Fibroblast of lung (primary cell): ENCODE measurements around the gene XRCC1. TPM values are rescaled to one million over a fixed set of nuclear protein-coding genes. Genes with fewer than 3 reads are reported as not detected.

Source experiments
- DNase-seq, 2 donors: peaks; one replicate each; pipeline versions ENCODE4 v3.0.0 to v3.0.0-alpha.2; 2010; ENCODE audit warnings: low read depth in 2 of 2
- H2AFZ ChIP-seq: 2 replicates; pipeline ENCODE4 v1.5.1; 2012; ENCODE audit warnings: low read length, control low read depth, inconsistent platforms
- H3K27ac ChIP-seq: 2 replicates; pipeline ENCODE4 v1.5.1; 2011; ENCODE audit warnings: low read length, control low read depth; ENCODE audit not compliant: insufficient read depth
- H3K27me3 ChIP-seq: 2 replicates; pipeline ENCODE4 v1.5.1; 2011; ENCODE audit warnings: mild to moderate bottlenecking, low read length; ENCODE audit not compliant: control insufficient read depth, insufficient read depth
- H3K36me3 ChIP-seq: 2 replicates; pipeline ENCODE4 v1.5.1; 2011; ENCODE audit warnings: low read length; ENCODE audit not compliant: control insufficient read depth, insufficient read depth
- H3K4me1 ChIP-seq: 2 replicates; pipeline ENCODE4 v1.5.1; 2011; ENCODE audit warnings: low read length; ENCODE audit not compliant: control insufficient read depth, insufficient read depth; ENCODE audit errors: extremely low read depth
- H3K4me2 ChIP-seq: 2 replicates; pipeline ENCODE4 v1.5.1; 2011; ENCODE audit warnings: low read length, control low read depth; ENCODE audit not compliant: insufficient read depth; ENCODE audit errors: extremely low read depth
- H3K4me3 ChIP-seq, 4 experiments: fragments of 200-600 bp in 1 of 4; sonication (generic) in 1 of 4; replicated peaks in 1 of 4; 2 replicates each; pipeline ENCODE4 v1.5.1; 2011 to 2016; ENCODE audit warnings: low read length in 4 of 4, low read depth in 3 of 4, mild to moderate bottlenecking in 3 of 4, control low read depth in 2 of 4, inconsistent platforms in 1 of 4, mixed read lengths in 1 of 4; ENCODE audit not compliant: insufficient read depth in 1 of 4; ENCODE audit errors: control extremely low read depth in 1 of 4
- H3K79me2 ChIP-seq: 2 replicates; pipeline ENCODE4 v1.5.1; 2012; ENCODE audit warnings: mild to moderate bottlenecking, low read length, inconsistent platforms; ENCODE audit not compliant: control insufficient read depth, insufficient read depth
- H3K9ac ChIP-seq: 2 replicates; pipeline ENCODE4 v1.5.1; 2011; ENCODE audit warnings: mild to moderate bottlenecking, low read length, control low read depth; ENCODE audit not compliant: insufficient read depth
- H3K9me3 ChIP-seq: 2 replicates; pipeline ENCODE4 v1.5.1; 2012; ENCODE audit warnings: low read depth, low read length; ENCODE audit not compliant: control insufficient read depth, insufficient read depth
- H4K20me1 ChIP-seq: 2 replicates; pipeline ENCODE4 v1.5.1; 2011; ENCODE audit warnings: low read length; ENCODE audit not compliant: control insufficient read depth, insufficient read depth; ENCODE audit errors: extremely low read depth
- CTCF ChIP-seq, 2 donors: IDR thresholded peaks in 1 of 2; conservative IDR thresholded peaks in 1 of 2; 1 replicate in 1 of 2; 2 replicates in 1 of 2; pipeline ENCODE4 v1.5.1; 2011 to 2012; ENCODE audit warnings: low read length in 2 of 2, control low read depth in 1 of 2, inconsistent platforms in 1 of 2, low read depth in 1 of 2, mild to moderate bottlenecking in 1 of 2
- EZH2 ChIP-seq: IDR thresholded peaks from 2 replicates; pipeline ENCODE4 v1.5.1; 2012; ENCODE audit warnings: low read length, control low read depth, mild to moderate bottlenecking; ENCODE audit errors: missing control alignments
- polyA plus RNA-seq, 2 donors: library from polyadenylated mRNA; depleted of rRNA in 1 of 2; stranded (reverse) in 1 of 2; unstranded in 1 of 2; fragments of >200 nt; gene quantifications; 2 replicates each; pipeline ENCODE4 v1.2.1, GENCODE V29; 2011 to 2012; ENCODE audit warnings: missing spikeins in 1 of 2
- total RNA-seq: library from RNA; depleted of rRNA; stranded (reverse); fragments of >200 nt; gene quantifications from 2 replicates; pipeline ENCODE4 v1.2.1, GENCODE V29; 2014

XRCC1 gene
- total and polyA plus RNA-seq, 2 donors (not counting 1 experiment from before 2014, with no cell fraction given), result 8.6 to 14.5 TPM

- Histone ChIP-seq H3K9ac (no peak overlapping the region), H3K9me3 (no peaks in the 10 kb centered on the region), H3K4me1 (peaks cover 5% of the 10 kb centered on the region), H3K27me3 (no peaks in the 10 kb centered on the region), H2AFZ (no peak overlapping the region), H3K4me3 (no peak overlapping the region), H3K27ac (no peak overlapping the region), H3K79me2 (no peaks in the 10 kb centered on the region), H3K36me3 (peaks cover 9% of the 10 kb centered on the region), H4K20me1 (no peaks in the 10 kb centered on the region), H3K4me2 (no peak overlapping the region)
- DNase-seq, result no peak
- TF ChIP-seq EZH2 (no peak), CTCF (conservative IDR thresholded peaks at IDR 0.05 in 1 of 2, IDR thresholded peaks at IDR 0.05 in 1 of 2; ENCODE audit: low read depth in 1 of 2, low read length in 2 of 2) (no peak)
Measured at GRCh38 chr19:43498233-43498842, 77.0 kb downstream of the XRCC1 start.

GRCh38 chr19:43496960-43497359 is 78.4 kb downstream of the XRCC1 start:
- Histone ChIP-seq H3K36me3 (peaks cover 9% of the 10 kb centered on the region), H3K27me3 (no peaks in the 10 kb centered on the region), H3K27ac (no peak overlapping the region), H3K4me3 (no peak overlapping the region), H3K9ac (no peak overlapping the region), H3K79me2 (no peaks in the 10 kb centered on the region), H3K4me2 (no peak overlapping the region), H3K4me1 (no peaks in the 10 kb centered on the region), H4K20me1 (no peaks in the 10 kb centered on the region), H3K9me3 (no peaks in the 10 kb centered on the region), H2AFZ (no peak overlapping the region)
- no peak for TF ChIP-seq EZH2
- TF ChIP-seq CTCF (conservative IDR thresholded peaks at IDR 0.05 in 1 of 2, IDR thresholded peaks at IDR 0.05 in 1 of 2; ENCODE audit: low read depth in 1 of 2, low read length in 2 of 2), result no peak
- DNase-seq, result no peak

GRCh38 chr19:43495082-43495481 is 80.2 kb downstream of the XRCC1 start:
- Histone ChIP-seq H3K9me3 (no peaks in the 10 kb centered on the region), H3K27ac (no peak overlapping the region), H3K4me3 (no peak overlapping the region), H3K36me3 (peaks cover 6% of the 10 kb centered on the region), H3K27me3 (no peaks in the 10 kb centered on the region), H3K9ac (no peak overlapping the region), H4K20me1 (no peaks in the 10 kb centered on the region), H3K4me2 (no peak overlapping the region), H3K4me1 (no peaks in the 10 kb centered on the region), H2AFZ (no peak overlapping the region), H3K79me2 (no peaks in the 10 kb centered on the region)
- DNase-seq, result no peak
- TF ChIP-seq EZH2, result no peak
- TF ChIP-seq CTCF (conservative IDR thresholded peaks at IDR 0.05 in 1 of 2, IDR thresholded peaks at IDR 0.05 in 1 of 2; ENCODE audit: low read depth in 1 of 2, low read length in 2 of 2), result no peak

Other genes starting within 250 kb of the XRCC1 start
- under 0.01 and 0.33 TPM in 2 replicates for gene CD177, start 221.8 kb downstream of the XRCC1 start, total RNA-seq
- gene CD177, start 221.8 kb downstream of the XRCC1 start, polyA plus RNA-seq, result 0.19 and 0.30 TPM in 2 replicates
- gene TEX101, start 160.6 kb downstream of the XRCC1 start, total RNA-seq, result not detected in 2 replicates
- gene TEX101, start 160.6 kb downstream of the XRCC1 start, polyA plus RNA-seq, result not detected in 2 replicates
- gene LYPD3, start 109.9 kb downstream of the XRCC1 start, total RNA-seq, result 0.50 and 0.51 TPM in 2 replicates
- 0.35 and 1.4 TPM in 2 replicates for gene LYPD3, start 109.9 kb downstream of the XRCC1 start, polyA plus RNA-seq
- gene PHLDB3, start 70.8 kb downstream of the XRCC1 start, total RNA-seq, result 22.3 and 35.8 TPM in 2 replicates
- gene PHLDB3, start 70.8 kb downstream of the XRCC1 start, polyA plus RNA-seq, result 1.8 and 4.4 TPM in 2 replicates
- 86.0 and 112 TPM in 2 replicates for gene ETHE1, start 48.3 kb downstream of the XRCC1 start, total RNA-seq
- 65.2 and 129 TPM in 2 replicates for gene ETHE1, start 48.3 kb downstream of the XRCC1 start, polyA plus RNA-seq
- 0.26 and 0.33 TPM in 2 replicates for gene ZNF575, start 42.3 kb downstream of the XRCC1 start, total RNA-seq
- 0.27 TPM in 2 replicates for gene ZNF575, start 42.3 kb downstream of the XRCC1 start, polyA plus RNA-seq
- gene PINLYP, start 274 bp upstream of the XRCC1 start, total RNA-seq, result 7.2 and 14.7 TPM in 2 replicates
- 5.1 TPM in 2 replicates for gene PINLYP, start 274 bp upstream of the XRCC1 start, polyA plus RNA-seq
- 11.6 and 12.2 TPM in 2 replicates for gene IRGQ, start 20.6 kb upstream of the XRCC1 start, total RNA-seq
- 11.7 TPM in 2 replicates for gene IRGQ, start 20.6 kb upstream of the XRCC1 start, polyA plus RNA-seq
- gene ZNF576, start 21.1 kb upstream of the XRCC1 start, total RNA-seq, result 8.7 and 9.7 TPM in 2 replicates
- 7.0 and 10.3 TPM in 2 replicates for gene ZNF576, start 21.1 kb upstream of the XRCC1 start, polyA plus RNA-seq
- under 0.01 TPM in 1 of 2 replicates, not detected in the other for gene SRRM5, start 36.6 kb upstream of the XRCC1 start, total RNA-seq
- gene SRRM5, start 36.6 kb upstream of the XRCC1 start, polyA plus RNA-seq, result 0.03 and 0.06 TPM in 2 replicates
- gene ZNF428, start 44.1 kb upstream of the XRCC1 start, total RNA-seq, result 38.5 and 43.9 TPM in 2 replicates
- 14.0 and 17.2 TPM in 2 replicates for gene ZNF428, start 44.1 kb upstream of the XRCC1 start, polyA plus RNA-seq
- gene CADM4, start 64.3 kb upstream of the XRCC1 start, total RNA-seq, result 1.5 and 2.1 TPM in 2 replicates
- gene CADM4, start 64.3 kb upstream of the XRCC1 start, polyA plus RNA-seq, result 0.49 and 1.5 TPM in 2 replicates
- 31.1 and 48.1 TPM in 2 replicates for gene PLAUR, start 94.6 kb upstream of the XRCC1 start, total RNA-seq
- 64.6 and 83.9 TPM in 2 replicates for gene PLAUR, start 94.6 kb upstream of the XRCC1 start, polyA plus RNA-seq
- gene IRGC, start 140.5 kb upstream of the XRCC1 start, total RNA-seq, result not detected in 2 replicates
- not detected in 2 replicates for gene IRGC, start 140.5 kb upstream of the XRCC1 start, polyA plus RNA-seq
- 5.9 and 6.1 TPM in 2 replicates for gene SMG9, start 179.4 kb upstream of the XRCC1 start, total RNA-seq
- 6.0 and 10.2 TPM in 2 replicates for gene SMG9, start 179.4 kb upstream of the XRCC1 start, polyA plus RNA-seq
- gene KCNN4, start 205.4 kb upstream of the XRCC1 start, total RNA-seq, result 0.26 and 0.83 TPM in 2 replicates
- gene KCNN4, start 205.4 kb upstream of the XRCC1 start, polyA plus RNA-seq, result 0.41 and 0.53 TPM in 2 replicates
- gene LYPD5, start 226.9 kb upstream of the XRCC1 start, total RNA-seq, result 0.50 and 1.0 TPM in 2 replicates
- 0.12 and 0.37 TPM in 2 replicates for gene LYPD5, start 226.9 kb upstream of the XRCC1 start, polyA plus RNA-seq